Coronary artery (tissue), 2 donors: ENCODE data around the gene NAT8L.
A peak's percentile ranks its signal among the peaks of the same experiment; 100 is the strongest.

Experiments
- DNase-seq: peaks from one replicate; pipeline ENCODE4 v3.0.0-alpha.2; 2017; ENCODE audit warnings: low spot score
- H3K27ac ChIP-seq, 2 donors: fragments of 200-600 bp; sonication (generic); one replicate each; pipeline ENCODE4 v1.5.1; 2016 to 2019
- H3K4me3 ChIP-seq: fragments of 200-600 bp; sonication (generic); 2 replicates; pipeline ENCODE4 v1.5.1; 2016; ENCODE audit warnings: mild to moderate bottlenecking, moderate library complexity
- TF ChIP-seq, protein P1 (sequence below): fragments of 200-600 bp; sonication (generic); IDR thresholded peaks from one replicate; pipeline ENCODE4 v1.5.1; 2019; ENCODE audit warnings: antibody characterized with exemption

The NAT8L gene

DNA sequence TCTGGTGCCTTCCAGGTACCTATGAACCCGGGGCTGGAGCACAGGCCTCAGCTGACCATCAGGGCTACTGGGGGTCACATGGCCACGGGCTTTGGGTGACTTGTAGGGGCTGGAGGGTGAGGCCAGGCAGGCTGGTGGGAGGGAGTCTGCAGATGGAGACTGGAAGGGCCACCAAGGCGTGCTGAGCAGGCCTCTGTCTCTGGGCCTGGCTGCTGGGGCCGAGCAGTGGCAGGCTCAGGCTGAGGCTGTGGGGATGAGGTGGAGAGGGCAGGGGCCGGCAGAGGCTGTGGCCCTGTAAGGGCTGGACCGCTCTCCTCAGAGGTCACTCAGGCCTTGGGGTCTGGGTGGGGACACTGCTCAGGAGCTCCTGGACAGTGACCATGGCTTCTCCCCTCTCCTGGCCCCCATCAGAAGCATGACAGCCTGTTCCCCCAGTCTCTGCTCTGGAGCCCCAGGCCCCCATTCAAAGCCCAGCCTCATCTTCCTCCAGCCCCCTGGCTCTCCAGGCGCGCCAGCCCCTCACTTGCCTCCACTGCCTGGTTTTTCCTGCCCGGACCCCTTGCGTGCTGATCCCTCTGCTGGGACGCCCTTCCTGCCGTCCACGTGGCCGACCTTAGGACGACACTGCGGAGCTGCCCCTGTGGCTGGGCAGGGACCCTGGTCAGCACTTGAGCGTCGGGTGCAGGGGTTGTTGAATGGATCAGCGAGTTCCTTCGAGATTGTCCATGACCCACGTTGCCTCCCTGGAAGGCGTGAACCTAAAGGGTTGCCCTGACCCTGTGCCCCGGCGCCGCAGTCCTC is 11.1 kb upstream of the NAT8L start:
- TF ChIP-seq, protein P1, sequence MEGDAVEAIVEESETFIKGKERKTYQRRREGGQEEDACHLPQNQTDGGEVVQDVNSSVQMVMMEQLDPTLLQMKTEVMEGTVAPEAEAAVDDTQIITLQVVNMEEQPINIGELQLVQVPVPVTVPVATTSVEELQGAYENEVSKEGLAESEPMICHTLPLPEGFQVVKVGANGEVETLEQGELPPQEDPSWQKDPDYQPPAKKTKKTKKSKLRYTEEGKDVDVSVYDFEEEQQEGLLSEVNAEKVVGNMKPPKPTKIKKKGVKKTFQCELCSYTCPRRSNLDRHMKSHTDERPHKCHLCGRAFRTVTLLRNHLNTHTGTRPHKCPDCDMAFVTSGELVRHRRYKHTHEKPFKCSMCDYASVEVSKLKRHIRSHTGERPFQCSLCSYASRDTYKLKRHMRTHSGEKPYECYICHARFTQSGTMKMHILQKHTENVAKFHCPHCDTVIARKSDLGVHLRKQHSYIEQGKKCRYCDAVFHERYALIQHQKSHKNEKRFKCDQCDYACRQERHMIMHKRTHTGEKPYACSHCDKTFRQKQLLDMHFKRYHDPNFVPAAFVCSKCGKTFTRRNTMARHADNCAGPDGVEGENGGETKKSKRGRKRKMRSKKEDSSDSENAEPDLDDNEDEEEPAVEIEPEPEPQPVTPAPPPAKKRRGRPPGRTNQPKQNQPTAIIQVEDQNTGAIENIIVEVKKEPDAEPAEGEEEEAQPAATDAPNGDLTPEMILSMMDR, result no peak
- H3K27ac ChIP-seq, result no peak overlapping the region
- peak; percentile 68 for DNase-seq
- no peak overlapping the region for H3K4me3 ChIP-seq

DNA sequence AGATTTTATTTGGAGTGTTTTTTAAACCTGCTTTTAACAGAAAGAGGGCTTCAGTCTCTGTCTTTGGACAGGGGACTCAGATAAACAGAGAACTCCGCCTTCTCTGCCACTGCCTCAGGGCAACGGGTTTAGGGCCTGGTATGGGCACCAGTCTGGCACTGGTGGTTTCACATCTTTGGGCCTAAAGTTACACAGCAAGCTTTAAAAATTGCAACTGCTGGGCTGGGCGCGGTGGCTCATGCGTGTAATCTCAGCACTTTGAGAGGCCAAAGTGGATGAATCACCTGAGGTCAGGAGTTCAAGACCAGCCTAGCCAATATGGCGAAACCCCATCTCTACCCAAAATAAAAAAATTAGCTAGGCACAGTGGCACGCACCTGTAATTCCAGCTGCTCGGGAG is 10.3 kb upstream of the NAT8L start:
- Histone ChIP-seq H3K27ac (no peak overlapping the region), H3K4me3 (no peak overlapping the region)
- peak; percentile 54 for DNase-seq
- TF ChIP-seq, protein P1, result no peak

DNA sequence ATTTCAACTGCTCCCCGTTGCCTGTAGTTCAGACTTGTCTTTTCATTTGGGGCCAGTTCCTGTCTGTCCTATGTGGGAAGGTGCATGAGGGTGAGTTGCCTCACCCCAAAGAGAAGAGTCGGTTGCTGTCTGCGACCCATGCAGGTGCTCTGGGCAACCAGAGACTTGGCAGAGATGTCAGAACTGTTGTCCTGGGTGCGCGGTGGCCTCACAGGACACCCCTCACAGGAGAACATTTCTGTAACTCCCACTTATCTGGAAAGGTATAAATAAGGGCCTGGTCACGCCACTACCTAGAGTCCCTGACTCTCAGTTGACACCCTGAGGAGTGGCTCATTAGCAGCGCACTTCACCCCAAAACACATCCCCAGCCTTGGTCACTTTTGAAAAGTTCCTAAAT is 9.7 kb upstream of the NAT8L start:
- H3K4me3 ChIP-seq, result no peak overlapping the region
- H3K27ac ChIP-seq, result no peak overlapping the region
- TF ChIP-seq, protein P1, result no peak
- no peak for DNase-seq

DNA sequence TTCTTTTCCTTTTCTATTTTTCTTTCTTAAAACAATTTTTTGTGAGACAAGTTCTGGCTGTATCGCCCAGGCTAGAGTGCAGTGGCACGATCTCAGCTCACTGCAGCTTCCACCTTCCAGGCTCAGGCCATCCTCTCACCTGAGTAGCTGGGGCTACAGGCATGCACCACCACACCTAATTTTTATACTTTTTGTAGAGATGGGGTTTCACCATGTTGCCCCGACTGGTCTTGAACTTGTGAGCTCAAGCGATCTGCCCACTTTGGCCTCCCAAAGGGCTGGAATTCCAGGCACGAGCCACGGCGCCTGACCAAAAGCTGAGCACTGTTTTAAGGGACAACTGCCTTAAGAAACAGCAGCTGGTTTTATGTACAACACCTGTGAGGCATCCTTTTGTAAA is 9.3 kb upstream of the NAT8L start:
- Histone ChIP-seq H3K27ac (no peak overlapping the region), H3K4me3 (no peak overlapping the region)
- TF ChIP-seq, protein P1, result no peak
- no peak for DNase-seq

DNA sequence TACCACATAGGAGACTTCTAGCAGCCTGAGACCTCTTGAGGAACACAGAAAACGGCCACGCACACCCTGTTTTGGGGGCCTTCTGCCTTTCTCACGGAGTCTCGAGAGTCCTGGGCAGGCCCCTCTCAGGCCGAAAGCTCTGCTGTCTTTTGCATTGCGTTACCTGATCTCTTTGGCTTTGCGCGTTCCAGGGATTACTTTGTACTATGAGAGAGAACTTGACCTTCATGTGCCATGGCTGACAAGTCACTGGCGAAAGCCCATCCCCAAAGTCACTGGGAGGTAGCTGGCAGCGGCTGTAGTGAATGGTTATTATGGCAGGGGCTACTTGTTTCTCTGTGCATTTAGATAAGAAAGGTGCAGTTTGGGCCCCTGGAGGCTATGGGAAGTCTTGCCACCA is 8.0 kb upstream of the NAT8L start:
- no peak for DNase-seq

DNA sequence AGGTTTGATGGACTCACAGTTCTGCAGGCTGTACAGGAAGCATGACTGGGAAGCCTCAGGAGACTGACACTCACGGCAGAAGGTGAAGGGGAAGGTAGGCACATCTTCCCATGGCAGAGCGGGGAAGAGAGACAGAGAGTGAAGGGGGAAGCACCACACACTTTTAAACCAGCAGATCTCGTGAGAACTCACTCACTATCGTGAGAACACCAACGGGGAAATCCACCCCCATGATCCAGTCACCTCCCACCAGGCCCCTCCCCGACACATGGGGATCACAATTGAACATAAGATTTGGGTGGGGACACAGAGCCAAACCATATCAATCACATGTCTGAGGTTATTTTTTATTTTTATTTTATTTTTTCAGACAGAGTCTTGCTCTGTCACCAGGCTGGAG is 4.9 kb upstream of the NAT8L start:
- Histone ChIP-seq H3K4me3 (no peak overlapping the region), H3K27ac (no peak overlapping the region)
- DNase-seq, result no peak
- TF ChIP-seq, protein P1, result no peak

More for the DNA sequence above, 8.0 kb upstream of the NAT8L start:
- H3K4me3 ChIP-seq, result no peak overlapping the region
- TF ChIP-seq, protein P1, result no peak
- no peak overlapping the region for H3K27ac ChIP-seq

DNA sequence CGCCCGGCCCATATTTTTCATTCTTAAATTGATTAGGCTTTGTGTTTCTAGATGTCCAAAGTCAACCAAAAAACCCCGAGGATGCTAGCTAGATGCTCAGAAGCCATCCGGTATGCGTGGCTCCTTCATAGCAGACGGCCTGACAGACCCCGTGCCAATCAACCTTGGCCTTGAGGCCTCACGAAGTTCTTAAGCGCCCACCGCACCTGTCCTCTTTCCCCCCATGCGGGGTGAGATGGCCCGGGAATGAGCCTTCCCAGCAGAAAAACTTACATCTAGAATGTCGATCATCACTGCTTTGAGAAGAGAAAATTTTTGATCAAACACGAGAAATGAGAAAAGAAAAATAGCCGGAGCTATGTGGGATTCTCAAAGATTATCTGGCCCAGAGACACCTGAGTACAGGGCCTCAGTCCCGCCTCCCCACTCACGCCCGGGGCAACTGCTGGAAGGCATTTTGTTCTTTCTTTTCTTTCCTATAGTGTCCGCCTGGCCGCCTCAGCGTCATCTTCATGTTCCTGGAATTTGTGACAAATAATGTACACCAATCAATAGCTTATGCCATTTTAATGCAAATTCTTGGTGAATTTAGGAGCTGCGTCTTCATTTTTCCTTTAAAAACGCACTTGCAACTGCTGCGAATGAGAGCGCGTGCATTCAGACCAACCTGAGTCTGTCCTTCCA is 1.6 kb upstream of the NAT8L start:
- H3K4me3 ChIP-seq, result no peak overlapping the region
- DNase-seq, result no peak
- H3K27ac ChIP-seq, result no peak overlapping the region
- TF ChIP-seq, protein P1, result no peak
